Measurements from ENCODE around the gene AP1B1. TPM values are rescaled to one million over a fixed set of nuclear protein-coding genes. Genes with fewer than 3 reads are reported as not detected.

AP1B1 gene
- polyA plus RNA-seq, 2 of the 4 experiments (the other 2 are of a cell fraction), result 22.5 to 27.0 TPM

- POLR2A ChIA-PET, result no interaction called here
These were observed 7.8 kb upstream of the AP1B1 start for GRCh38 chr22:29396126-29396525.

GRCh38 chr22:29394931-29395581 is 6.7 kb upstream of the AP1B1 start:
- TF ChIP-seq CTCF (IDR thresholded peaks at IDR 0.05) (peak; percentile 75), MYC (IDR thresholded peaks at IDR 0.05; ENCODE audit: borderline replicate concordance, low read length) (no peak), NFE2L2 (conservative IDR thresholded peaks at IDR 0.05; ENCODE audit: low read length) (no peak), SMC3 (IDR thresholded peaks at IDR 0.05) (peak; percentile 68), RAD21 (conservative IDR thresholded peaks at IDR 0.05 in 1 of 2, IDR thresholded peaks at IDR 0.05 in 1 of 2) (peak; percentile 86 to 91)
- Histone ChIP-seq H3K9me3 (no peaks in the 10 kb centered on the region), H3K4me1 (peaks cover 17% of the 10 kb centered on the region; the same call in 2 of the 3 replicates), H3K27ac (no peak overlapping the region), H3K4me2 (no peak overlapping the region), H3K4me3 (no peak overlapping the region)
- FAIRE-seq (no peak), ATAC-seq (peak; percentile 87 to 96), DNase-seq (ENCODE audit: low read depth in 1 of 2, low spot score in 1 of 2) (peak; percentile 59 to 73)
- WGBS (ENCODE audit: missing lambda C conversion rate), result 4% methylated on average over 9 of the region's 10 CpGs
- ChIA-PET POLR2A (interaction anchor here (1.0 kb wide), 1 partner anchor 158 kb away, joined by 3 read pairs; the partner anchor contains the start of gene THOC5), CTCF (interaction anchor here (0.6 to 5.4 kb wide), 17 partner anchors 10 to 693 kb away, joined by 3 to 30 read pairs (median 4); partner anchors contain the start of gene THOC5)

More at GRCh38 chr22:29396126-29396525, 7.8 kb upstream of the AP1B1 start:
- CTCF ChIA-PET, result interaction anchor here (0.7 to 5.4 kb wide), 7 partner anchors 9 to 692 kb away, joined by 3 to 30 read pairs (median 5); no protein-coding TSS in a partner anchor
- Histone ChIP-seq H3K4me2 (no peak overlapping the region), H3K4me3 (no peak overlapping the region), H3K4me1 (peaks cover 17% of the 10 kb centered on the region; the same call in 2 of the 3 replicates), H3K9me3 (no peaks in the 10 kb centered on the region), H3K27ac (no peak overlapping the region)
- FAIRE-seq (no peak), ATAC-seq (no peak), DNase-seq (ENCODE audit: low read depth in 1 of 2, low spot score in 1 of 2) (no peak)
- 65% methylated on average over 2 of the region's 2 CpGs for WGBS (ENCODE audit: missing lambda C conversion rate)
- TF ChIP-seq CHD4 (IDR thresholded peaks at IDR 0.05; ENCODE audit: borderline replicate concordance) (no peak), FOSL2 (IDR thresholded peaks at IDR 0.05) (no peak), FOSL2 (CRISPR knock-in tag; IDR thresholded peaks at IDR 0.05) (no peak), RAD21 (conservative IDR thresholded peaks at IDR 0.05 in 1 of 2, IDR thresholded peaks at IDR 0.05 in 1 of 2) (no peak), RARB (CRISPR knock-in tag; IDR thresholded peaks at IDR 0.05) (no peak), TFCP2L1 (CRISPR knock-in tag; IDR thresholded peaks at IDR 0.05) (no peak), CHD2 (IDR thresholded peaks at IDR 0.05; ENCODE audit: low read length, partially characterized antibody) (no peak), NPAS2 (CRISPR knock-in tag; IDR thresholded peaks at IDR 0.05; ENCODE audit: borderline replicate concordance) (no peak), USF2 (IDR thresholded peaks at IDR 0.05) (no peak), FOXS1 (CRISPR knock-in tag; IDR thresholded peaks at IDR 0.05) (no peak)

- Histone ChIP-seq H3K4me3 (no peak overlapping the region), H3K27ac (peak overlapping the region in 1 of 2 experiments; percentile 56; a peak in 1 of 6 replicates), H3K4me1 (peaks cover 15% of the 10 kb centered on the region; the same call in 2 of the 3 replicates), H3K9me3 (no peaks in the 10 kb centered on the region), H3K4me2 (peak overlapping the region; percentile 25; the same call in 1 of the 3 replicates)
- FAIRE-seq (no peak), DNase-seq (ENCODE audit: low read depth in 1 of 2, low spot score in 1 of 2) (no peak), ATAC-seq (no peak)
- ChIA-PET POLR2A (interaction anchor here (0.5 kb wide), 1 partner anchor 204 kb away, joined by 3 read pairs; no protein-coding TSS in a partner anchor), CTCF (interaction anchor here (1.4 to 1.9 kb wide), 4 partner anchors 19 to 161 kb away, joined by 3 to 6 read pairs (median 4); no protein-coding TSS in a partner anchor)
- WGBS (ENCODE audit: missing lambda C conversion rate), result 21% methylated on average over 2 of the region's 2 CpGs
- TF ChIP-seq ZFP36 (IDR thresholded peaks at IDR 0.05; ENCODE audit: borderline replicate concordance, partially characterized antibody) (peak; percentile 92), BHLHE40 (IDR thresholded peaks at IDR 0.05; ENCODE audit: low read depth, low read length) (no peak)
These were observed 4.7 kb upstream of the AP1B1 start for GRCh38 chr22:29393019-29393608.

Measured in A549 (cell line).